Endothelial cell of umbilical vein (primary cell): Measurements from ENCODE around the gene PON1. TPM values are rescaled to one million over a fixed set of nuclear protein-coding genes. Genes with fewer than 3 reads are reported as not detected.

Source experiments
- BruUV-seq: library from RNA; stranded (reverse); fragments of 400-500 nt; replicated peaks from 2 replicates; lab custom pipeline; 2021; lab: Mats Ljungman, UMichigan
- CTCF ChIA-PET: fragments of 300-600, 350-600 bp; sonication (Branson Sonifier 250); formaldehyde crosslinking; loops from one replicate; lab custom pipeline; 2021; ENCODE audit warnings: antibody characterized with exemption, inconsistent platforms; lab: Charles Lee
- POLR2A ChIA-PET: fragments of 300-600, 350-600 bp; sonication (Branson Sonifier 250); formaldehyde crosslinking; loops from one replicate; lab custom pipeline; 2021; ENCODE audit warnings: antibody characterized with exemption, inconsistent platforms; lab: Charles Lee
- DNase-seq: peaks from one replicate; pipeline ENCODE4 v3.0.0-alpha.2; 2011; ENCODE audit warnings: low read depth, low spot score
- FAIRE-seq: peaks from 2 replicates; lab custom pipeline; 2011; peaks lifted over from hg19 to GRCh38; lab: Jason Lieb, UNC
- H2AFZ ChIP-seq: 2 replicates; pipeline ENCODE4 v1.6.0; 2012; ENCODE audit warnings: low read depth, low read length, control low read depth, inconsistent platforms
- H3K27ac ChIP-seq: 2 replicates; pipeline ENCODE4 v1.5.1; 2011; ENCODE audit warnings: low read depth, mild to moderate bottlenecking, control low read depth, low read length, moderate library complexity; ENCODE audit not compliant: insufficient read depth
- H3K27me3 ChIP-seq, 2 experiments: 2 replicates each; pipeline versions ENCODE4 v1.6.0 to v1.6.1; 2011; ENCODE audit warnings: low read length in 2 of 2, mixed read lengths in 1 of 2; ENCODE audit not compliant: control insufficient read depth in 2 of 2, insufficient read depth in 2 of 2
- H3K36me3 ChIP-seq, 2 experiments: 2 replicates in 1 of 2; 3 replicates in 1 of 2; pipeline ENCODE4 v1.5.1; 2011; ENCODE audit warnings: low read length in 2 of 2, mild to moderate bottlenecking in 1 of 2, moderate library complexity in 1 of 2; ENCODE audit not compliant: control insufficient read depth in 2 of 2, insufficient read depth in 2 of 2; ENCODE audit errors: extremely low read depth in 1 of 2
- H3K4me1 ChIP-seq: 3 replicates; pipeline ENCODE4 v1.5.1; 2011; ENCODE audit warnings: mild to moderate bottlenecking, low read length; ENCODE audit not compliant: control insufficient read depth, insufficient read depth; ENCODE audit errors: extremely low read depth
- H3K4me2 ChIP-seq: 2 replicates; pipeline ENCODE4 v1.6.1; 2011; ENCODE audit warnings: low read length, control low read depth, mixed read lengths; ENCODE audit not compliant: insufficient read depth
- H3K4me3 ChIP-seq, 3 experiments: fragments of 200-600 bp in 1 of 3; sonication (generic), shearing (Covaris generic) in 1 of 3; replicated peaks in 1 of 3; 2 replicates each; pipeline ENCODE4 v1.5.1; 2011 to 2016; ENCODE audit warnings: control low read depth in 3 of 3, low read length in 3 of 3, mild to moderate bottlenecking in 2 of 3, inconsistent platforms in 1 of 3, low read depth in 1 of 3, moderate library complexity in 1 of 3; ENCODE audit not compliant: insufficient read depth in 1 of 3
- H3K79me2 ChIP-seq: 2 replicates; pipeline ENCODE4 v1.6.0; 2012; ENCODE audit warnings: low read length, inconsistent platforms; ENCODE audit not compliant: control insufficient read depth, insufficient read depth
- H3K9ac ChIP-seq: replicated peaks from 2 replicates; pipeline ENCODE3; 2011; ENCODE audit warnings: low read length, control low read depth; ENCODE audit not compliant: insufficient read depth; ENCODE audit errors: extremely low read depth
- H3K9me1 ChIP-seq: replicated peaks from 3 replicates; pipeline ENCODE4 v1.6.0; 2011; ENCODE audit warnings: mild to moderate bottlenecking, low read length; ENCODE audit not compliant: control insufficient read depth, insufficient read depth; ENCODE audit errors: extremely low read depth
- H3K9me3 ChIP-seq: replicated peaks from 2 replicates; pipeline ENCODE4 v1.5.1; 2012; ENCODE audit warnings: low read length, inconsistent platforms; ENCODE audit not compliant: control insufficient read depth, insufficient read depth
- H4K20me1 ChIP-seq: replicated peaks from 2 replicates; pipeline ENCODE3; 2011; ENCODE audit warnings: mild to moderate bottlenecking, low read length; ENCODE audit not compliant: control insufficient read depth, insufficient read depth; ENCODE audit errors: extremely low read depth
- EZH2 ChIP-seq: IDR thresholded peaks from 2 replicates; pipeline ENCODE4 v1.6.1; 2012; ENCODE audit warnings: borderline replicate concordance, low read depth, mild to moderate bottlenecking, moderate library complexity, low read length, inconsistent platforms; ENCODE audit not compliant: severe bottlenecking
- FOS ChIP-seq: IDR thresholded peaks from 2 replicates; pipeline ENCODE4 v1.6.1; 2011; ENCODE audit warnings: mild to moderate bottlenecking, low read length, moderate library complexity, borderline replicate concordance; ENCODE audit not compliant: insufficient read depth
- GATA2 ChIP-seq: IDR thresholded peaks from 2 replicates; pipeline ENCODE4 v1.7.0; 2011; ENCODE audit warnings: low read depth, mild to moderate bottlenecking, moderate library complexity, mixed read lengths, low read length; ENCODE audit not compliant: insufficient read length, insufficient read depth
- JUN ChIP-seq: IDR thresholded peaks from 2 replicates; pipeline ENCODE4 v1.6.1; 2011; ENCODE audit warnings: borderline replicate concordance, low read depth; ENCODE audit not compliant: insufficient read length, insufficient read depth
- MAX ChIP-seq: IDR thresholded peaks from 2 replicates; pipeline ENCODE4 v1.6.1; 2011; ENCODE audit not compliant: insufficient read depth, insufficient read length
- MYC ChIP-seq: IDR thresholded peaks from one replicate; pipeline ENCODE4 v1.6.1; 2011; ENCODE audit warnings: mild to moderate bottlenecking, low read depth, low read length
- POLR2A ChIP-seq: IDR thresholded peaks from 2 replicates; pipeline ENCODE4 v1.6.1; 2012; ENCODE audit warnings: low read depth, mild to moderate bottlenecking, control low read depth, low read length
- POLR2AphosphoS5 ChIP-seq: IDR thresholded peaks from 2 replicates; pipeline ENCODE4 v1.6.1; 2012; ENCODE audit warnings: low read depth, mild to moderate bottlenecking, control low read depth, low read length, moderate library complexity; ENCODE audit not compliant: insufficient read depth
- dilution Hi-C: fragments of 300-500 bp; cut with MboI; formaldehyde crosslinking; loops from one replicate; pipeline ENCODE4 v1.15.0; 2019; ENCODE audit warnings: low sequenced_read_pairs; ENCODE audit not compliant: extremely low pct_ligation_motif_present
- intact Hi-C: fragments of 100-400 bp; cut with micrococcal nuclease; formaldehyde crosslinking; loops from one replicate; pipeline ENCODE4 v1.10.0; 2022
- polyA plus RNA-seq, 4 experiments: library from polyadenylated mRNA; depleted of rRNA in 3 of 4; stranded (reverse) in 3 of 4; unstranded in 1 of 4; fragments of >200 nt; gene quantifications; 2 replicates each; pipeline versions ENCODE4 v1.2.1 to v1.2.3, GENCODE V29; 2011 to 2012; ENCODE audit warnings: missing spikeins in 1 of 4
- total RNA-seq: library from RNA; stranded (reverse); gene quantifications from 2 replicates; pipeline ENCODE4 v1.2.3, GENCODE V29; 2021
- TF ChIP-seq, protein P1 (sequence below), 2 donors: IDR thresholded peaks; 1 replicate in 1 of 2; 2 replicates in 1 of 2; pipeline ENCODE4 v1.5.1; 2011; ENCODE audit warnings: low read length in 2 of 2, mild to moderate bottlenecking in 2 of 2, moderate library complexity in 2 of 2, control low read depth in 1 of 2, inconsistent platforms in 1 of 2, low read depth in 1 of 2; ENCODE audit not compliant: insufficient read depth in 1 of 2; ENCODE audit errors: extremely low read depth in 1 of 2

Gene PON1
- total and polyA plus RNA-seq, 2 donors (not counting 3 experiments of a cell fraction or from before 2014, with no cell fraction given) = not detected

- no TSS peak for BruUV-seq
- Histone ChIP-seq H3K9me3 (no peaks in the 10 kb centered on the region), H4K20me1 (no peaks in the 10 kb centered on the region), H3K9me1 (no peaks in the 10 kb centered on the region), H3K4me1 (no peaks in the 10 kb centered on the region), H3K27ac (no peak overlapping the region), H3K79me2 (no peaks in the 10 kb centered on the region), H3K27me3 (peaks cover 2% of the 10 kb centered on the region in 2 experiments), H3K4me2 (peak overlapping the region; percentile 71), H3K9ac (no peak overlapping the region), H3K4me3 (peak overlapping the region in 2 of 3 experiments; percentile 24 to 42), H3K36me3 (no peaks in the 10 kb centered on the region), H2AFZ (peak overlapping the region; percentile 76)
- dilution Hi-C loops = no loop called here
- ChIA-PET POLR2A (no interaction called here), CTCF (interaction anchor here (0.9 to 1.4 kb wide), 2 partner anchors 22 to 181 kb away, joined by 4 read pairs; no protein-coding TSS in a partner anchor)
- no peak for TF ChIP-seq MYC
- TF ChIP-seq POLR2A = no peak
- no peak for TF ChIP-seq EZH2
- no peak for TF ChIP-seq MAX
- no peak for TF ChIP-seq POLR2AphosphoS5
- no peak for TF ChIP-seq FOS
- TF ChIP-seq GATA2 = no peak
- TF ChIP-seq, protein P1, sequence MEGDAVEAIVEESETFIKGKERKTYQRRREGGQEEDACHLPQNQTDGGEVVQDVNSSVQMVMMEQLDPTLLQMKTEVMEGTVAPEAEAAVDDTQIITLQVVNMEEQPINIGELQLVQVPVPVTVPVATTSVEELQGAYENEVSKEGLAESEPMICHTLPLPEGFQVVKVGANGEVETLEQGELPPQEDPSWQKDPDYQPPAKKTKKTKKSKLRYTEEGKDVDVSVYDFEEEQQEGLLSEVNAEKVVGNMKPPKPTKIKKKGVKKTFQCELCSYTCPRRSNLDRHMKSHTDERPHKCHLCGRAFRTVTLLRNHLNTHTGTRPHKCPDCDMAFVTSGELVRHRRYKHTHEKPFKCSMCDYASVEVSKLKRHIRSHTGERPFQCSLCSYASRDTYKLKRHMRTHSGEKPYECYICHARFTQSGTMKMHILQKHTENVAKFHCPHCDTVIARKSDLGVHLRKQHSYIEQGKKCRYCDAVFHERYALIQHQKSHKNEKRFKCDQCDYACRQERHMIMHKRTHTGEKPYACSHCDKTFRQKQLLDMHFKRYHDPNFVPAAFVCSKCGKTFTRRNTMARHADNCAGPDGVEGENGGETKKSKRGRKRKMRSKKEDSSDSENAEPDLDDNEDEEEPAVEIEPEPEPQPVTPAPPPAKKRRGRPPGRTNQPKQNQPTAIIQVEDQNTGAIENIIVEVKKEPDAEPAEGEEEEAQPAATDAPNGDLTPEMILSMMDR (IDR thresholded peaks at IDR 0.05; ENCODE audit: extremely low read depth in 1 of 2, insufficient read depth in 1 of 2, low read depth in 1 of 2, low read length in 2 of 2) = no peak
- TF ChIP-seq JUN = no peak
- intact Hi-C loops = no loop called here
- FAIRE-seq (no peak), DNase-seq (no peak)
These were observed 6.6 kb upstream of the PON1 start for GRCh38 chr7:95330961-95331337.
